ENCODE results near the gene TECPR1.

- no peak for TF ChIP-seq POLR2AphosphoS5 (IDR thresholded peaks at IDR 0.05; ENCODE audit: low read depth, low read length)
- TF ChIP-seq, protein P1, sequence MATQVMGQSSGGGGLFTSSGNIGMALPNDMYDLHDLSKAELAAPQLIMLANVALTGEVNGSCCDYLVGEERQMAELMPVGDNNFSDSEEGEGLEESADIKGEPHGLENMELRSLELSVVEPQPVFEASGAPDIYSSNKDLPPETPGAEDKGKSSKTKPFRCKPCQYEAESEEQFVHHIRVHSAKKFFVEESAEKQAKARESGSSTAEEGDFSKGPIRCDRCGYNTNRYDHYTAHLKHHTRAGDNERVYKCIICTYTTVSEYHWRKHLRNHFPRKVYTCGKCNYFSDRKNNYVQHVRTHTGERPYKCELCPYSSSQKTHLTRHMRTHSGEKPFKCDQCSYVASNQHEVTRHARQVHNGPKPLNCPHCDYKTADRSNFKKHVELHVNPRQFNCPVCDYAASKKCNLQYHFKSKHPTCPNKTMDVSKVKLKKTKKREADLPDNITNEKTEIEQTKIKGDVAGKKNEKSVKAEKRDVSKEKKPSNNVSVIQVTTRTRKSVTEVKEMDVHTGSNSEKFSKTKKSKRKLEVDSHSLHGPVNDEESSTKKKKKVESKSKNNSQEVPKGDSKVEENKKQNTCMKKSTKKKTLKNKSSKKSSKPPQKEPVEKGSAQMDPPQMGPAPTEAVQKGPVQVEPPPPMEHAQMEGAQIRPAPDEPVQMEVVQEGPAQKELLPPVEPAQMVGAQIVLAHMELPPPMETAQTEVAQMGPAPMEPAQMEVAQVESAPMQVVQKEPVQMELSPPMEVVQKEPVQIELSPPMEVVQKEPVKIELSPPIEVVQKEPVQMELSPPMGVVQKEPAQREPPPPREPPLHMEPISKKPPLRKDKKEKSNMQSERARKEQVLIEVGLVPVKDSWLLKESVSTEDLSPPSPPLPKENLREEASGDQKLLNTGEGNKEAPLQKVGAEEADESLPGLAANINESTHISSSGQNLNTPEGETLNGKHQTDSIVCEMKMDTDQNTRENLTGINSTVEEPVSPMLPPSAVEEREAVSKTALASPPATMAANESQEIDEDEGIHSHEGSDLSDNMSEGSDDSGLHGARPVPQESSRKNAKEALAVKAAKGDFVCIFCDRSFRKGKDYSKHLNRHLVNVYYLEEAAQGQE (IDR thresholded peaks at IDR 0.05; ENCODE audit: insufficient read depth in 1 of 2, low read depth in 2 of 2, low read length in 2 of 2): no peak
Observed at GRCh38 chr7:98229441-98229840, 22.6 kb downstream of the TECPR1 start.

Data from PFSK-1 (cell line).